Left ventricle myocardium superior (tissue), 1 donor: ENCODE data around the gene PICK1. TPM values are rescaled to one million over a fixed set of nuclear protein-coding genes. Genes with fewer than 3 reads are reported as not detected.

ENCODE experiments used
- ATAC-seq: fragments of 200-7000 bp; cut with Tn5 transposase; one replicate; pipeline ENCODE4 v1.9.1; 2020; ENCODE audit warnings: mild to moderate bottlenecking, moderate library complexity
- DNase-seq: peaks from one replicate; pipeline ENCODE4 v3.0.0-alpha.2; 2020
- intact Hi-C: fragments of 100-400 bp; cut with micrococcal nuclease; formaldehyde crosslinking; loops from one replicate; pipeline ENCODE4 v1.11.0; 2022
- long read RNA-seq: library from polyadenylated mRNA; unstranded; transcript quantifications from one replicate; pipeline ENCODE4 v2.0.0, GENCODE V29; 2021
- total RNA-seq: library from RNA; stranded (reverse); fragmentation: NEBNext Ultra II Directional; extraction: Animal tissue kit (Norgen Biotek cat#: 25700); gene quantifications from one replicate; pipeline ENCODE4 v1.2.1, GENCODE V29; 2021
- donor health status: DM: no; HTN: yes; CAD: no; lungs with severe emphysema.

PICK1 gene
- 26.5 TPM for total RNA-seq
- long read RNA-seq, transcript PICK1-201 (13 exons, 2,055 nt): major isoform, 16 of 38 reads
- long read RNA-seq, partial matches to known transcripts: 6 of 38 reads
- long read RNA-seq, other reads (novel, unspliced or antisense): 15 of 38 reads

GRCh38 chr22:38056969-38057891 is at the start of gene PICK1:
TSS of gene PICK1 (plus strand) at chr22:38057404. CDS start at chr22:38057810, 406 bp downstream.
- peak; percentile 88 for DNase-seq
- intact Hi-C loops: loop anchor here (10.0 kb wide), 1 partner anchor 508 kb away; no protein-coding TSS in a partner anchor
- peak; percentile 89 for ATAC-seq

GRCh38 chr22:38009000-38009806 is 48.0 kb upstream of the PICK1 start:
- intact Hi-C loops: no loop called here
- ATAC-seq: no peak
- DNase-seq: no peak

- no peak for ATAC-seq
- DNase-seq: no peak
- intact Hi-C loops: no loop called here
Measured at GRCh38 chr22:38012604-38013072, 44.6 kb upstream of the PICK1 start.

- intact Hi-C loops: no loop called here
- ATAC-seq (no peak), DNase-seq (no peak)
Measured at GRCh38 chr22:38014083-38014482, 43.1 kb upstream of the PICK1 start.

- ATAC-seq (peak; percentile 55), DNase-seq (peak; percentile 67)
- intact Hi-C loops: no loop called here
Measured at GRCh38 chr22:38016182-38017151, 40.7 kb upstream of the PICK1 start.

GRCh38 chr22:38017272-38017920 is 39.8 kb upstream of the PICK1 start:
- DNase-seq (peak; percentile 90), ATAC-seq (peak; percentile 90)
- intact Hi-C loops: no loop called here

GRCh38 chr22:38017939-38018885 is 39.0 kb upstream of the PICK1 start:
- intact Hi-C loops: no loop called here
- ATAC-seq (no peak), DNase-seq (no peak)

GRCh38 chr22:38018938-38019827 is 38.0 kb upstream of the PICK1 start:
- intact Hi-C loops: no loop called here
- DNase-seq: no peak
- no peak for ATAC-seq

- DNase-seq (no peak), ATAC-seq (no peak)
- intact Hi-C loops: no loop called here
Measured at GRCh38 chr22:38021206-38021605, 36.0 kb upstream of the PICK1 start.

- ATAC-seq: no peak
- DNase-seq: no peak
- intact Hi-C loops: no loop called here
Measured at GRCh38 chr22:38023045-38023444, 34.2 kb upstream of the PICK1 start.

- DNase-seq: no peak
- ATAC-seq: no peak
- intact Hi-C loops: no loop called here
Measured at GRCh38 chr22:38025514-38025913, 31.7 kb upstream of the PICK1 start.

- no peak for DNase-seq
- intact Hi-C loops: no loop called here
- peak; percentile 9 for ATAC-seq
Measured at GRCh38 chr22:38026130-38027111, 30.8 kb upstream of the PICK1 start.

GRCh38 chr22:38027487-38027886 is 29.7 kb upstream of the PICK1 start:
- intact Hi-C loops: no loop called here
- ATAC-seq (peak; percentile 7), DNase-seq (no peak)

GRCh38 chr22:38028344-38029130 is 28.7 kb upstream of the PICK1 start:
- ATAC-seq (no peak), DNase-seq (no peak)
- intact Hi-C loops: no loop called here
